HepG2 (cell line): ENCODE measurements around the gene FBXL13. TPM values are rescaled to one million over a fixed set of nuclear protein-coding genes. Genes with fewer than 3 reads are reported as not detected.

Experiments
- ARHGAP35 ChIP-seq: sonication (generic); formaldehyde crosslinking; IDR thresholded peaks from 2 replicates; pipeline ENCODE4 v1.9.0; 2022; ENCODE audit warnings: mild to moderate bottlenecking, inconsistent platforms, moderate library complexity, missing genetic modification reagents, borderline replicate concordance
- ZBTB40 ChIP-seq, 2 experiments: fragments of 450-650 bp in 1 of 2; sonication (generic) in 1 of 2; formaldehyde crosslinking in 1 of 2; IDR thresholded peaks; 2 replicates each; pipeline versions ENCODE4 v1.6.1 to v1.8.0; 2016 to 2022; ENCODE audit warnings: antibody characterized with exemption in 1 of 2, mild to moderate bottlenecking in 1 of 2, missing genetic modification reagents in 1 of 2
- polyA plus RNA-seq, 8 experiments: library from polyadenylated mRNA; depleted of rRNA in 3 of 8; stranded (reverse) in 7 of 8; unstranded in 1 of 8; fragments of >200 nt; fragmentation: Illumina TruSeq in 4 of 8; extraction: Trizol in 4 of 8; gene quantifications; 2 replicates each; pipeline versions ENCODE4 v1.2.1 to v1.2.3, GENCODE V29; 2011 to 2016; ENCODE audit warnings: low read depth in 4 of 8, missing spikeins in 1 of 8, mixed read lengths in 1 of 8; ENCODE audit not compliant: insufficient read depth in 1 of 8
- total RNA-seq, 5 experiments: library from RNA; depleted of rRNA; stranded (reverse); fragments of >200 nt; fragmentation: Illumina TruSeq; extraction: Trizol; gene quantifications; 2 replicates each; pipeline ENCODE4 v1.2.3, GENCODE V29; 2016; ENCODE audit warnings: low read depth in 1 of 5

The FBXL13 gene
- total and polyA plus RNA-seq, 2 of the 13 experiments (the other 11 are each of a cell fraction or from before 2014, with no cell fraction given): 0.24 to 0.77 TPM

GRCh38 chr7:103068414-103069403, 5.9 kb downstream of the FBXL13 start (continued):
- TF ChIP-seq ZBTB40 (IDR thresholded peaks at IDR 0.05) (no peak), ZBTB40 (CRISPR knock-in tag; IDR thresholded peaks at IDR 0.05) (no peak), ARHGAP35 (no peak)
